Measurements from ENCODE around the gene ACVR1B. TPM values are rescaled to one million over a fixed set of nuclear protein-coding genes. Genes with fewer than 3 reads are reported as not detected.
"Not testable (repeated sequence)": the region's sequence is repeated elsewhere in the genome, so short reads cannot be mapped to it uniquely, and the experiment has no call there.

ACVR1B gene
- total RNA-seq, 1 experiment from 2014 or later: 7.7 TPM

DNA sequence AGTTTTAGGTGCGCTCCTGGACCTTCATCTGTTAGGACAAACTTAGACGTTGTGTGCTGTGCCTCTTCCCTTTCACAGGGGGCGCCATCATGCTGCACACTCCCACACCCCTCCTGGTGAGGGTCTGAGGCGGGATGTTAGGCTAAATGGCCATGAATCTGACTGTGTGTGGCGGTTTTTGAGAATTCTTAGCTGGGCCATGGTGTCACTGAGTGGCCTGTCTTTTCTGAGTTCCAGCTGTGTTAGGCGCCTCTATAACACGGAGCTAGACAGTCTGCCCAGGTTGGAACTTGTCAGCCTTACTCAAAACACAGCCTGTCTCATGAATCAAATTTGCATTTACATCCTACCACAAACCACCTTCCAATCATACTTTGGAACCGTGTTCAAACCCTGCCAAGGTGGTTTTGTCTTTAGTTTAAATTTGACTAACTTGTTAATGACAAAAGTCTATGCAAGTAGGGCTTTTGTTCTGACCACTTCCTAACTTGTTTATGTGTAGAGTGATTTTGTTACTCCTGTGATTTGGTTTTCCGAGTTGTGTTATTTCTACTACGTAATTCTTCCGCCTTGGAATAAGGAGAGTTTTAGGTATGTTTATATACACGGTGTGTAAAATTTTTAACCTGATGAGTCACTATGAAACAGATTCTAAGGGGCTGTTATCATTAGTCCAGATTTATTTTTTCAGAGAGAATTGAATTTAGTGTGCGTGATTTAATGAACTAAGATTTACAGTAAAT, 19.6 kb downstream of the ACVR1B start:
- peak; percentile 63 for DNase-seq (ENCODE audit: low read depth)

DNA sequence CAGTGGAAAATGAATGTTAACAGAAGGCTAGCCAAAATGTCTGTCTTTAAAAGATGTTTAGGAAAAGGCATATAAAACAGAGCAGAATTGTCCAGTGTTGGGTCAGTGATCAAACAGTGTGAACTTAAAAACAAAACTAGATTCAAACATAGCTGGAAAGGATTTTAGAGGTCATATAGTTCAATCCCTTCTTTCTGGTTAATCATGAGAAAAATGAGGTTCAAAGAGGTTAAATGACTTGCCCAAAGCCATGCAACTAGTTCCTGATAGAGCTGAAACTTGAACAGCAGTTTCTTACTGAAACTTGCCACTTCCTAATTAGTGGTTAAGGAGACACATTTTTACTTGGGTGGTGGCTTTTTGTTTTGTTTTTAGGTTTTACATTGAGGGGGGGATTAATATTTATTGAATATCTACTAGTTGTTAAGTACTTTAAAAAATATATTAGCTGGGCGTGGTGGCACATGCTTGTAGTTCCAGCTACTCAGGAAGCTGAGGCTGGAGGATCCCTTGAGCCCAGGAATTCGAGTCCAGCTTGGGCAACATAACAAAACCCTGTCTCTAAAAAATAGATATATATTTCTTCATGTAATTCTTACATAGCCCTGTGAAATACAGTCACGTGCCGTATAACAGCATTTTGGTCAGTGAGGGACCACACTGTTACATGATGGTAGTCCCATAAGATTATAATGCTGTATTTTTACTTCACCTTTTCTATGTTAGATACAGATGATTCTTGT, 20.4 kb downstream of the ACVR1B start:
- DNase-seq (ENCODE audit: low read depth): no peak

DNA sequence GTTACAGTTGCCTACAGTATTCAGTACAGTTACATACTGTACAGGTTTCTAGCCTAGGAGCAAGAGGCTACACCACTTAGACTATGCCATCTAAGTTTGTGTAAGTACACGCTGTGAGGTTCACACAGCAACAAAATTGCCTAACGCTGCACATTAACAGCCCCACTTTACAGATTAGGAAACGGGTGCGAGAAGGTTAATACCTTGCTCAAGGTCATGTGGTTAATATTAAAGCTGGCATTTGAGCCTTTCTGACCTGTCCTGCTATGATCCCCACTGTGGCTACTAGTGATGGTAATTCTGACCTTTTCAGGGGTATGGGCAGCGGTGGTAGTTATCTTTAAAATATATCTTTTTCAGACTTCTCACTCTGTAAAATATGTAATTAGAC, 20.9 kb downstream of the ACVR1B start:
- no peak for DNase-seq (ENCODE audit: low read depth)

DNA sequence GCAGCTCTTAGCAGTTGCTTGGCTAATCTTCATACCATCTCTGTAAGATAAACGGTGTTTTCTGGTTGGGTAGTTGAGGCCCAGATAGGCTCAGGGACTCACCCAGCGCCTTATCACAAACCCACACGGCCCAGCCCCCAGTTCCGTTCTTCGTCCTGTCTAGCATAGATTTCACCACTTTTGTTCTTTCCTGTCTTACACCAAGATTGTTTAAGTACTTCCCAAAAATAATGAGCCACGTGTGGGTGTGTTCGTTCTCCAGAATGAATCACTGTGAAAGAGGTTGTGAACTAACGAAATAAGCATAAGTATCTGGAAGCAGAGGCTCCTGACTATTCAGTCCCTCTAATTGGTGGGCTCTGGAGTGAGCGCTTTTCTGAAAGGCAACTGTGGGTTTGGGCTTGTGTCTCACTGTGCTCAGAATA, 21.4 kb downstream of the ACVR1B start:
- peak; percentile 67 for DNase-seq (ENCODE audit: low read depth)

DNA sequence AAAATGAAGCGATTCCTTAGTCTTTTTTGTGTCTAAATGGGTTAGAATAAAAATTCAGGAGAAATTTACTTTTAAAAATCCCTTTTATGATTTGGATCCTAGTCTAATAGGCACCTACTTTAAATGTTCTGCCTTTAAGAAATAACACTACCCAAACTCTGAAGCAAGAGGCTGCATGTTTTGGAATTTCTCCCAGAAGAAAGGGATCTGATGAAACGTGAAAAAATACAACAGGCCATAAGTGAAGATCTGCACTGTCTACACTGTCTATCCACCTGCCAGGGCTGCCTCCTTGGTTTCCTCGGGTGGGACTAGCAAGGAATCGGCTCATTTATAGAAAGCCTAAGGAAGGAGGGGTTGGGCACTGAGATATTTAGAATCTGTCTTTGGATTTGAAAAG, 22.1 kb downstream of the ACVR1B start:
- DNase-seq (ENCODE audit: low read depth): no peak

DNA sequence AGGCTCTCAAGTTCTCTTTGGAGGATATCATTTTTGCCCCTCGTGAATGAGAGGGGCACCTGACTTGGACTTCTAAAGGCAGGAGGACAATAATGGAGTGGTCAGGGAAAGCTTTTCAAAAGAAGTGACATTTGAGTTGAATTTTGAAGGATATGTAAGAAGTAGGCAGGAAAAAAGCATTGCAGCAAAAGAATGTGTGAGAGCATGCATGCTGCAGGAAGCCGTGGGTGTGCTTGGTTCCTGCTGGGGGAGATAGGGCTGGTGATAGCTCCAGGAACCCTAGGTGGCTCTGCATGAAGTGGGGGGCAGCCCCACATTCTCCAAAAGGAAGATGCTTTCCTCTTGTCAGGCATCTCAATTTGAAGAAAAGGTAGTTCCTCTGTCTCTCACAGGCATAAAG, 23.1 kb downstream of the ACVR1B start:
- DNase-seq (ENCODE audit: low read depth): no peak

DNA sequence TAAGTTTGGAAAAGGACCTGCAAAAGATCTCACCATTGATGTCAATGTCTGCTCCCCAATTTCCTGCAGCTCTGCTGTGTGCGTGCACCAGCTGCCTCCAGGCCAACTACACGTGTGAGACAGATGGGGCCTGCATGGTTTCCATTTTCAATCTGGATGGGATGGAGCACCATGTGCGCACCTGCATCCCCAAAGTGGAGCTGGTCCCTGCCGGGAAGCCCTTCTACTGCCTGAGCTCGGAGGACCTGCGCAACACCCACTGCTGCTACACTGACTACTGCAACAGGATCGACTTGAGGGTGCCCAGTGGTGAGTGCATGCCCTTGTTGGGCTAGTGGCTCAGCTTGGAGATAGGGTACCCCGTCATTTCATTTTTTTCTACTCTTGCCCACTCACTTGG, 23.7 kb downstream of the ACVR1B start:
- DNase-seq (ENCODE audit: low read depth): no peak

DNA sequence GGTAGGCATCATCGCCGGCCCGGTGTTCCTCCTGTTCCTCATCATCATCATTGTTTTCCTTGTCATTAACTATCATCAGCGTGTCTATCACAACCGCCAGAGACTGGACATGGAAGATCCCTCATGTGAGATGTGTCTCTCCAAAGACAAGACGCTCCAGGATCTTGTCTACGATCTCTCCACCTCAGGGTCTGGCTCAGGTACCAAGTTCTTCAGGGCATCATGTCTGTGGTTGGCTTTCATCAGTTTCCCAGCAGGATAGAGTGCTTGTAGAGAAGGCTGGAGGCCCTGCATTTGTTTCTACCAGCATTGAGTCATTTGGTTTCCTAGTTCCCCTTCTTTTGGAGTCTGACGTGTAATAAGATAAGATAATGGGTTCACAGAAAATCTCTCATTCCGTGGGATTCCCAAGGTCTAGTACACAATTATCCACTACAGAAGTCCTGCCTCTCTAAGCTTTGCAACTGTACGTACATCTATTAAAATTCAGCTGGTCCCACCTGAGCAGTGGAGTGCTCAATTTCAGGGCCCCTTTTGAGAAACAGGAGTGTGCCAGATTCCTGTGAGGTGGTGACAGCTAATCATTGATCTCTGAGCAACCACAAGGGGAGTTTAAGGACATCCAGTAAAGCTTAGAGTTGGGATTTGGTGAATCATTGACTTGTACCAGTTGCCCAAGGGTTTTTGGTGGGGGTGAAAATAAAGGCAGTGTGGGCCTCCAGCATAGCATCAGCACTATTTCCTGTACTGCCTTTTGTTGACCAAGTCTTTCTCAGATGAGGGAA, 25.1 kb downstream of the ACVR1B start:
- DNase-seq (ENCODE audit: low read depth): no peak

DNA sequence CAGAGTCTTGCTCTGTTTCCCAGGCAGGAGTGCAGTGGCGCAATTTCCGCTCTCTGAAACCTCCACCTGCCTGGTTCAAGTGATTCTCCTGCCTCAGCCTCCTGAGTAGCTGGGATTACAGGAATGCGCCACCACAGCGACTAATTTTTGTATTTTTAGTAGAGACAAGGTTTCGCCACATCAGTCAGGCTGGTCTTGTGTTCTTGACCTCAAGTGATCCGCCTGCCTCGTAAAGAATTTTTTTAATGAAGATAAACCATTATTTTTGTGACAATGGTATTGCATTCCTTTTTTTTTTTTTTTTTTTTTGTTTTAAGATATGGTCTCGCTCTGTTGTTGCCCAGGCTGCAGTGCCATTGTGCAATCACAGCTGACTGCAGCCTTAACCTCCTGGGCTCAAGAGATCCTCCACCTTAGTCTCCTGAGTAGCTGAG, 25.8 kb downstream of the ACVR1B start:
- no peak for DNase-seq (ENCODE audit: low read depth)

DNA sequence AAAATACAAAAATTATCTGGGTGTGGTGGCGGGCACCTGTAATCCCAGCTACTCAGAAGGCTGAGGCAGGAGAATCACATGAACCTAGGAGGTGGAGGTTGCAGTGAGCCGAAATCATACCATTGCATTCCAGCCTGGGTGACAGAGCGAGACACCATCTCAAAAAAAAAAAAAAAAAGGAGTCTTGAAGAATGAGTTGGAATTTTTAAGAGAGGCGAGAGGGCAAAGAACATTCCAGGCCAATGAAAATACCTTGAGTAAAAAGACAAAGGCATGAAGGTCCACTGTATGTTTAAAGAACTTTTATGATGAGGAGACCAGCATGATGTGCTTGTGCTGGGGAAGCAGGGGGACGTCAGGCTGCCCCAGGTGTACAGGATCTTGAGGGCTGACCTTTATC, 27.8 kb downstream of the ACVR1B start:
- DNase-seq (ENCODE audit: low read depth): not testable (repeated sequence)

DNA sequence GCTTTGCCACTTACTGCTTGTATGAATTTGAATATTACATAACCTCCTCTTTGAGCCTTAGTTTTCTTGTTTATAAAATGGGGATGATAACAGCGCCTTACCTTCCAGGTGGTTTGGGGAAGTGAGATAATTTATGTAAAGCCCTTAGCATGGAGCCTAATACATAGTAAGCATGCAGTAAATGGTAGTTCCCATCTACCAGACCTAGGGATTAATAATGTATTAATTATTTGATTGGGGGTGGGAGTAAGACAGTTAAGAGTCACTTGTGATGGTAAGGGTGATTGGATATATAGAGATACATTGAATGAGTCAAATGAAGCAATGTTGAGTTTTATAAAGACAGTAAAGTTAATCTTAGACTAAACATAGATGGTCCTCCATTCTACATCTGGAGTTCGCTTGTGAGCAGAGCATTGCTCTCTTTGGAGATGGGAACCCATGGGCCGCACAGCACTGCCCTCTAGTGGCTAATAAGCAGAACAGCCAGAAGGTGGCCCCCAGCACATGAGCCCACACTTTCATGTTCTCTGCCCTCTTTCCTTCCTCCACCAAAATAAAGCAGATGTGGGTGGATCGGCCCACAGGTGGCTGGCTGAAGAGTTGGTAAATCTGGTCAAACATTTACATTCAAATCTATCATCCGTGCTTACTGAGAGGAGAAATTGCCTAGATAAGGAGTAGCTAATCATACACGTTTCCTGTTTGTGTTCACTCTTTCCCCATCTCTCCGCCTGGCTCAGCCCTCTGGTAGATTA, 28.7 kb downstream of the ACVR1B start:
- peak; percentile 48 for DNase-seq (ENCODE audit: low read depth)

DNA sequence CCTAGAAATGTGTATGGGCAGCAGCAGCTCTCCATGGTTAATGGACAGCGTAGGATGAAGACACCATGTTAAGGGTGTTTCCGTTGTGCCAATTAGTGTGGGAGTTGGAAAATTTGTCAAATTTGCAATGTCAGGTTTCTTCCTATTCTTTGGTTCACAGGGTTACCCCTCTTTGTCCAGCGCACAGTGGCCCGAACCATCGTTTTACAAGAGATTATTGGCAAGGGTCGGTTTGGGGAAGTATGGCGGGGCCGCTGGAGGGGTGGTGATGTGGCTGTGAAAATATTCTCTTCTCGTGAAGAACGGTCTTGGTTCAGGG, 29.3 kb downstream of the ACVR1B start:
- DNase-seq (ENCODE audit: low read depth): no peak

DNA sequence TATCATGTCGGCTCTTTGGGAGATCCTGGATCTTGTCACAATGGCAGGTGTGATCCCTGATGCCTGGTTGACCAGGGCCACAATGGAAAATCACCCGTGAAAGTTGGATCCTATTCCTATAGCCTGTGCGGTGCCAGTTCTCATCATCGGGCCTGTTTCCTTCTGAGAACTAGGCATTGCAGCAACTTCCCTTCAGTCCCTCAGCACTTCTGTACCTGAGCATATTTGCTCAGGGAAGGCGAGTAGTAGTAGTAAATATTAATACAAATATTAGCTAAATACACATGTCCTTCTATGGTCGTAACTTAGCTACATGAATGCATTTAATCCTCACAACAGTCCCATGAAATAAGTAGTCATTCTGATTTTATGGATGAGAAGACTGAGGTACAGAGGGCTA, 33.2 kb downstream of the ACVR1B start:
- DNase-seq (ENCODE audit: low read depth): no peak

DNA sequence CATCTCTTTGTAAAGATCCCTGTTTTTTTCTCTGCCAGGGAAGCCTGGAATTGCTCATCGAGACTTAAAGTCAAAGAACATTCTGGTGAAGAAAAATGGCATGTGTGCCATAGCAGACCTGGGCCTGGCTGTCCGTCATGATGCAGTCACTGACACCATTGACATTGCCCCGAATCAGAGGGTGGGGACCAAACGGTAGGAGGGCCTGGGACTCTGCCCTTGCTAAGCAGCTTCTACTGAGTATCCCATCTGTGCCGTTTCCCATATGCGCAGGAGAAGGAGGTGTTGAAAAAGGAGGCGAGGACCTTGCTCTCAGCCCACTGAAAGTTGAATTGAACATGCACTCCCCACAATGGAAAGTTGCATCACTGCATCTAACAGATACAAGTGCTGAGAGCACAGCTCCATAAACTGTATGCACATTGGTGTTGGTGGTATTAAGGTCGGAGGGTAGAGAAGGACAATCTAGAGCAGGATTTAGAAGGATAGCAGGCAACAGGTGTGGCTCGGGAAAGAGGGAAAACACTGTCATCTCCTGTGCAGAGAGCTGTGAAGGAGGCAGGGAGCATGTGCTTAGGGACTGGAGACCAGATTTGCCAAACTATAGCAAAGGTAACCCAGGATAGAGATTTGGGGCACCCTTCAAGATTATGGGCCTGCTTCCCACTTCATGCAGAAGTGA, 33.8 kb downstream of the ACVR1B start:
- DNase-seq (ENCODE audit: low read depth): no peak

DNA sequence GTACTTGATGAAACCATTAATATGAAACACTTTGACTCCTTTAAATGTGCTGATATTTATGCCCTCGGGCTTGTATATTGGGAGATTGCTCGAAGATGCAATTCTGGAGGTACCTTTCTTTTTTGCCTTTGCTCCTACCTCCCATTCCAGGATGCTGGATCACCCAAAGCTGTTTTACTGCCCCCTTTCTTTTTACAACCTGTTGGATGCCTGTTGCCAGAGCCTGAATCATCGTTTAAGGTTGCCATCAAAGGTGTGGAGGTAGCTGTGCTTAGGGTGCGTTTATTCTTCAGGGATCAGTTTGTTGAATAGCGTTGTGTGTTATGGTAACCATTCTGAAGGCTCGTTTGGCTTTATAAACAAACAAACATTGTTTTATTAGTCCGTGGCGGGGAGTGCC, 35.3 kb downstream of the ACVR1B start:
- no peak for DNase-seq (ENCODE audit: low read depth)

DNA sequence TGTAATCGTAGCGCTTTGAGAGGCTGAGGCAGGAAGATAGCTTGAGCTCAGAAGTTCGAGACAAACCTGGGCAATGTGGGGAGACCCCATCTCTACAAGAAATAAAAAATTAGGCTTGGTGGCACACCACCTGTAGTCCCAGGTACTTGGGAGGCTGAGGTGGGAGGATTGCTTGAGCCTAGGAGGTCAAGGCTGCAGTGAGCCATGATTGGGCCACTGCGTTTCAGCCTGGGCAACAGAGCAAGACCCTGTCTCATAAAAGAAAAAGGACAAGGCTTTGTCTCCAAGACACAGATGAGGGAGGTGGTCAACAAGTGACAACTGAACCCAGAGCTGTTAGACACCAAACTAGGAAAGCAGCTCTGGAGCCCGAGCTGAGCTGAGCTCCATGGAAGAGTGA, 40.7 kb downstream of the ACVR1B start:
- no peak for DNase-seq (ENCODE audit: low read depth)

DNA sequence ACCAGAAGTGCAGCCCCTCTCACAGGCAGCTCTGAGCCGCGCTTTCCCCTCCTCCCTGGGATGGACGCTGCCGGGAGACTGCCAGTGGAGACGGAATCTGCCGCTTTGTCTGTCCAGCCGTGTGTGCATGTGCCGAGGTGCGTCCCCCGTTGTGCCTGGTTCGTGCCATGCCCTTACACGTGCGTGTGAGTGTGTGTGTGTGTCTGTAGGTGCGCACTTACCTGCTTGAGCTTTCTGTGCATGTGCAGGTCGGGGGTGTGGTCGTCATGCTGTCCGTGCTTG, 43.0 kb downstream of the ACVR1B start:
- DNase-seq (ENCODE audit: low read depth): no peak

DNA sequence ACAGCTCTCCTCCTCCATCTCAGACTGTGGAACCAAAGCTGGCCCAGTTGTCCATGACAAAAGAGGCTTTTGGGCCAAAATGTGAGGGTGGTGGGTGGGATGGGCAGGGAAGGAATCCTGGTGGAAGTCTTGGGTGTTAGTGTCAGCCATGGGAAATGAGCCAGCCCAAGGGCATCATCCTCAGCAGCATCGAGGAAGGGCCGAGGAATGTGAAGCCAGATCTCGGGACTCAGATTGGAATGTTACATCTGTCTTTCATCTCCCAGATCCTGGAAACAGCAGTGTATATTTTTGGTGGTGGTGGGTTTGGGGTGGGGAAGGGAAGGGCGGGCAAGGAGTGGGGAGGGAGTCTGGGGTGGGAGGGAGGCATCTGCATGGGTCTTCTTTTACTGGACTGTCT, 43.5 kb downstream of the ACVR1B start:
- no peak for DNase-seq (ENCODE audit: low read depth)

DNA sequence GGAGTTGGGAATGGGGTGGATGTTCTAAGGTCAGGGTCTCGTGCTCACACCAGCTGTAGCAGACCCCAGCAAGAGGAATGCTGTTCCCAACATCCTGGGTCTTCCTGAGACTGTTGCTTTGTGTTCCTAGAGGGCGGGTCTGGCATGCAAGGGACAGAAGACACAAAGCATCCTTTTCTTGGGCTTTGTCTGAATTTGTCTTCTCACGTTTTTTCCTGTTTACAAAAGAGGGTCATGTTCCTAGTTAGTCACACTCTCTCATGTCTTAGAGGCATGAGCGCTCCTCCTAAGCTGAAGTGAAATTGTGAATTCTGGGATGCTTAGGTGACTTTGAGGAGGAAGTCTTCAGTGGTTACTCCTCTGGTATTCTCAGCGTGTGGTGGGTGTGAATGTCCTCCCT, 45.6 kb downstream of the ACVR1B start:
- no peak for DNase-seq (ENCODE audit: low read depth)

DNA sequence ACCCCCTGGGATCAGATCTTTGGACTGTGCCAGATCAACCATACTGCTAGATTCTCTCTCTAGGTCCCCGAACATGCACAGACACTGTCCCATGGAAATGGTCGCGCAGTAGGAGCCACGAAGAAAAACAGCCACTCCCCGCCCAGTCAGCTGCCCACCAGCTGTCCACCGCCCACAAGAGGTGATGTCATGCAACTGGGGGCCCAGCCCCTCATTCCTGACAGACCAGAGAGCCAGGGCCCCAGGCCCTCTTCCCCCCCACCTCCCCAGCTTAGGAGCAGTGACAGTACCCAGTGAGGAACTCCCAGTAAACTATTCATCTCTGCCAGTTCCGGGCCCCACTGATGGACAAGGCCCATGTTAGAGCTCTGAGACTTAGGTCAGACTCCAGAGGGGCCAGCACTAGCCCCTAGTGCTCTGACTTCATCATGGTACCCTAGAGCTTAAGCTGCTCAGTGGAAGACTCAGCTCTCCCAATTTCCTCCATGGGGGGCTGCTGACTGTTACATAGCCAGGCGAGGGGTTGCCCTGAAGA, 51.6 kb downstream of the ACVR1B start:
- no peak for DNase-seq (ENCODE audit: low read depth)

DNA sequence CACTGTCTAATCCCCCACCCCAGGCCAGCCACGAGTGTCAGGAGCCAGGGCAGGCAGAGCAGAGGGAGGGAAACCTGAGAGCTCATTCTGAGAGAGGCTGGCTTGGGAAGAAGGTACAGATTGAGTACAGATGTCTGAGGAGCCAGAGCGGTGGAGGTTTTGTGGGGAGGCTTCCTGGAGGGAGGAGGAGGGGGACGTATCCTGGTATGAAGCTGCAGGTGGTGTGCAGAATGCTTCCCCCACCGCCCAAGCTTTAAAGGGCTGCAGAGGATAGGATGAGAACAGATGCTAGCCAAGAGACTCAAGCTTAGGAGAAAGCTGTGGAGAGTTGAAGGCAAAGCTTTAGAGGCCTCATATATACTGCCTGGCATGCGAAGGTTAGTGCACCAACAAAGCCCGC, 52.1 kb downstream of the ACVR1B start:
- DNase-seq (ENCODE audit: low read depth): no peak

All from HT1080 (cell line).